ENCODE results near the gene ITGB3.
"Not testable (repeated sequence)": the region's sequence is repeated elsewhere in the genome, so short reads cannot be mapped to it uniquely, and the experiment has no call there.

The ITGB3 gene

DNA sequence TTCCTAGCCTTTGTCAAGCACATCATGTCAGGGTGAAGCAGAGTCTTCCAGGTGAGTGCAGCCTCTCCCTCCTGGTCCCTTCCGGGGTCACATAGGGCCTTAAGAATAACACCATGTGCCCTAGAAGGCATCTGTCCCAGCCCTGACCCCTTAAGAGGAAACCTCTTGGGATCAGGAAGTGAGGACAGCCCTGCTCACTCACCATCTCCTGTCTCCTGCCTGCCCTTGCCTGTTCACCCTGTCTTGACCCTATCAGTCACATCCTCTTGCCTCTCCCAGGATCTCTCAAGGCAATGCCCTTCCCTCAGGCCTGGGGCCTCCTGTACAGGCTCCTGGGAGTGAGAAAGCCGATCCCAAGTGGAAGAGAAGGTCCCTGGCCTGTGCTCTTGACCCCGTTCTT is 30.6 kb upstream of the ITGB3 start:
- no peak for DNase-seq (ENCODE audit: low spot score)

DNA sequence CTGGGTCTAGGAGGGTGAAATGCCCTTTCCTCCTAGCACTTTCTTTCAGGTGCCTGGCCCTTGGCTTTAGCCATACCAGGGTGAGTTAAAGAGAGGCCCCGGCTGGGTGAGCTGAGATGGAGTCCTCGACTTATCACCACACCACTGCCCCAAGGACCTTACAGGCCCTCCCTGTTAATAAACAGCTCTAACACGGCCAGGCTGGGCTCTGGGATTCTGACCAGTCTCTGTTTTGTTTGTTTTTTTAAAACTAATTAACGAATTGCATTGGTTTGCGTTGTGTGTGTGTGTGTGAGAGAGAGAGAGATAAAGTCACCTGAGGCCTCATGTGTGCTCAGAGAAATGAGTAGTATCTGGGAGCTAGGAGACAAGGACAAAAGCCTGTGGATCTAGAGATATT is 30.2 kb upstream of the ITGB3 start:
- DNase-seq (ENCODE audit: low spot score), result no peak

DNA sequence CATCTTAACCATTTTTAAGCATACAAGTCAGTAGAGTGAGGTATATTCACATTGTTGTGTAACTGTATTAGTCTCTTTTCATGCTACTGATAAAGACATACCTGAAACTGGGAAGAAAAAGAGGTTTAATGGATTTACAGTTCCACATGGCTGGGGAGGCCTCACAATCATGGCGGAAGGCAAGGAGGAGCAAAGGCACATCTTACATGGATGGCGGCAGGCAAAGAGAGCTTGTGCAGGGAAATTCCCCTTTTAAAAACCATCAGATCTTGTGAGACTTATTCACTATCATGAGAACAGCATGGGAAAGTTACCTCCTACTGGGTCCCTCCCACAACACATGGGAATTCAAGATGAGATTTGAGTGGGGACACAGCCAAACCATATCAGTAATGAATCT is 29.6 kb upstream of the ITGB3 start:
- not testable (repeated sequence) for DNase-seq (ENCODE audit: low spot score)

- DNase-seq (ENCODE audit: low spot score), result no peak
These were observed 28.7 kb upstream of the ITGB3 start for GRCh38 chr17:47224966-47225365.

DNA sequence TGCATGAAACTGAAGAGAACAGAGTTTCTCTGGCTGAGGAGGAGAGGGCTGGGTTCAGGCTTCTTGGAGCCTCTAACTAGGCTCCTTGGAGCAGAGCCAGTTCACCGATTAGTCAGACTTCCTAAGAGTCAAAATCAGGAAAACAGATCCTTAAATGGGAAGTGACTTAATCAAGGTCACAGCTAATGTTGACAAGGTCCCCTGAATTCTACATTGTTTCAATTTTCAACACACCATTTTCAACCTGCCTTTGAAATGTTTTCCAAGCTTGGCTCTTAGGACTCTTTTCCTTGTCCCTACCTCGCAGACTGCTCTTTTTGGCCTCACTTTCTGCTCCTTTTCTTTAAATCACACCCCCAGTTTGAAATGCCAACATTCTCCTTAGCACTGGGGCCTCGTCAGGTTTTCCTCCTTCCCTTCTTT is 28.2 kb upstream of the ITGB3 start:
- peak; percentile 77 for DNase-seq (ENCODE audit: low spot score)

DNA sequence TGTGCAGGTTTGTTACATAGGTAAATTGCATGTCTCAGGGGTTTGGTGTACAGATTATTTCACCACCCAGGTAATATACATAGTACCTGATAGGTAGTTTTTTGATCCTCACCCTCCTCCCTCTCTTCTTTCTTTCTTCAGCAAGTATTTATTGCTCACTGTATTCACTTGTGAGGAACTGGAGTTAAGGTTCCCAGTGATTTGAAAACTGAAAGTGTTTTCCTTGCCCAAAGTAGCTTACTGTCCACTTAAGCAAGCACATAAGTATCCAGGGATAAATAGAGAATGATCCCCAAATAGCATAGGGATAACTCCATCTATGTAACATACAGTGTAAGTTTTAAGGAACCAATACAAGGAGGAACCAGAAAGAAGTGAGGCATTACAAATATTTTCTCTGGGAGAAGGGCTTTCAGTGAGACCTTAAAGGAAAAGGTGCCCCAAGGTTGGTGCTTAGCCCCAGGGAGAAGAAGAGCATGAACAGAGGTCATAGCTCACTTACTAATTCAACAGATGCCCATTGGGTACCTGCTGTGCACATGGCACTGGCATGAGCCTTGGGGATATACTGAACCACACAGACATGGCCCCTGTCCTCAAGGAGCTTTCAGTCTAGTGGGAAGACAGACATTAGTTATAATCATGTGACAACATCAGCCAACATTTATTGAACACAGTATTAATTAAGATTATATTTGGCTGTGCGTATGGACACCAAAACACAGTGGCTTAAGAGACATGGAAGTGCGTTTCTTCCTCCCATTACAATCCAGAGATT is 27.5 kb upstream of the ITGB3 start:
- no peak for DNase-seq (ENCODE audit: low spot score)

DNA sequence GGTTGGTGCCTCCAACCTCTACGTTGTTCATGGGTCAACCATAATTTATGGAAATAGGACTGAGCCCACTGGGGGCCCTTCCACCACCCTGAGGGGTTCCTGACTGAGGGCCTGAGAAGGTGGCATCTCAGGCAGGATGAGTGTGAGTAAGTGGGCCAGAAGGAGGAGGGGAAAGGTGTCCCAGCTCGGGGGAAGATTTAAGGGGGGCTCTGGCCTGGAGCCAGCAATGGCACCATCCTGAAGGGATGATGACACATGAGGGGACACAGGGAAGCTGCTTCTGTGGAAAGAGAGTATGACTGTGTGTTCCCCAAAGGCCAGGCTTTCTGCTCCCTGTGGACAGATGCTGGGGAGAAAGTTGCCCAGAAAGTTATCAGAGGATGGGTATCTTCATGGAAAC is 25.8 kb upstream of the ITGB3 start:
- no peak for DNase-seq (ENCODE audit: low spot score)

GRCh38 chr17:47229535-47230443 is 23.8 kb upstream of the ITGB3 start:
- peak; percentile 90 for DNase-seq (ENCODE audit: low spot score)

- no peak for DNase-seq (ENCODE audit: low spot score)
These were observed 22.8 kb upstream of the ITGB3 start for GRCh38 chr17:47230864-47231263.

DNA sequence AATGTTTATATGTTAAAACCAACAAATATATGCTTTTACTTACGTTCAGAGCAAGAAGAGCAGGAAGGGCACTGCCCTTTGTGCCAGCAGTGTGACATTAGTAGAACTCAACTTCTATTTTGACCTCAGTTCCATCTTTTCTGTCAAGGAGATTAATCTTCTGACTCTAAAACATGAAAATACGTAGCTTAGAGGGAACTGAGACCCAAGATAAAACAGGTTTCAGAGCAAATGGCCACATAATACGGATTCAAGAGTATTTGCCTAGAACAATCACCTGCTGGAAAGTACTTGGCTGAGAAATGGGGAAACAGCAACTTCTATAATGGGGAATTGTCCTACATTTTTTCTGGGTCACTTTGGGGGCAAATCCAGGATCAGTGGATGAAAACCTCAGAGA is 22.3 kb upstream of the ITGB3 start:
- no peak for DNase-seq (ENCODE audit: low spot score)

GRCh38 chr17:47231866-47232265 is 21.8 kb upstream of the ITGB3 start:
- no peak for DNase-seq (ENCODE audit: low spot score)

DNA sequence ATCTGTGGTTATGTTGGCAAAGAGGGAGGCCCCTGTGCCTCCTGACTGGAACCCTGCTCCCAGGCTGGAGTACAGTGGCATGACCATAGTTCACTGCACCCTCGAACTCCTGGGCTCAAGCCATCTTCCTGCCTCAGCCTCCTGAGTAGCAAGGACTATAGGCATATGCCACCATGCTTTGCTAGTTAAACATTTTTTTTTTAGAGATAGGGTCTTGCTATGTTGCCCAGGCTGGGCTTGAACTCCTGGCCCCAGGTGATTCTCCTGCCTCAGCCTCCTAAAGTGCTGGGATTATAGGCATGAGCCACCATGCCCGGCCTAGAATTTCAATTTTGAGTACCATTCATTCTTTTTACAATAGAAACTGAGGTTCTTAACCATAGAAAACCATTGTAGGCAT is 21.2 kb upstream of the ITGB3 start:
- no peak for DNase-seq (ENCODE audit: low spot score)

DNA sequence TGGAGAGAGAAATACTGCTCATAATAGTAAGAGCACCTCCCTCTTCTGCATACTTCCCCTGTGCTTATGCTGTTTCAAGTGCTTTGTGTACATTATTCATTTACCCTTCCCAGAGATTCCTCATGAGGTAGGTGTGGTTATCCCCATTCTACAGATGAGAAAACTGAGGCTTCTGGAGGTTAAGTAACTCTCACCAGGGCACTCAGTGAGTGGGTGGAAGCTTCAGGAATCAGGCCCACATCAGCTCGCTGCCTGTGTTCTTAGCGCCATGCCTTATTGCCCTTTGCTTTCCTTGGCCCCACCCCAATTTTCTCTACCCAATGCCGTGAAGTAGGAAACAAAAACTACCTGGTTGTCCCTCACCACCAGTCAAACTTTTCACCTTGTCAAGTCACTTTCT is 18.1 kb upstream of the ITGB3 start:
- DNase-seq (ENCODE audit: low spot score), result no peak

GRCh38 chr17:47235923-47236322 is 17.7 kb upstream of the ITGB3 start:
- no peak for DNase-seq (ENCODE audit: low spot score)

- DNase-seq (ENCODE audit: low spot score), result no peak
These were observed 15.8 kb upstream of the ITGB3 start for GRCh38 chr17:47237841-47238240.

- DNase-seq (ENCODE audit: low spot score), result no peak
These were observed 15.2 kb upstream of the ITGB3 start for GRCh38 chr17:47238321-47239010.

DNA sequence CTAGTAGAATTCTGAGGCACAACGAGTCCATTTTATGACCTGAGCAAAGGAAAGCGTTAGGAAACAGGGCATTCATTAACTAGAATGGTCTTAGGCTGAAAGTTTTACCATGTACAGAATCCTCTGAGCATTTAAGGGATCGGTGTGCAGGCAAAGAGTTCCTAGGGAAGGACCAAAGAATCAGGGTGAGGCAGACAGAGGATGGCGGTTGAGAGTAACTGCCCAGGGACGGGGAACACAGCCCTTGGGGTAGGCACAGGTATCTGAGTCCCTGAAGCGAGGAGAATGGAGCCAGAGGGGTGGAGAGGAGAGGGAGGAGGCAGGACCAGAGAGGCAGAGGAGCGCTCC is 14.0 kb upstream of the ITGB3 start:
- DNase-seq (ENCODE audit: low spot score), result no peak

GRCh38 chr17:47239967-47240651 is 13.5 kb upstream of the ITGB3 start:
- peak; percentile 87 for DNase-seq (ENCODE audit: low spot score)

DNA sequence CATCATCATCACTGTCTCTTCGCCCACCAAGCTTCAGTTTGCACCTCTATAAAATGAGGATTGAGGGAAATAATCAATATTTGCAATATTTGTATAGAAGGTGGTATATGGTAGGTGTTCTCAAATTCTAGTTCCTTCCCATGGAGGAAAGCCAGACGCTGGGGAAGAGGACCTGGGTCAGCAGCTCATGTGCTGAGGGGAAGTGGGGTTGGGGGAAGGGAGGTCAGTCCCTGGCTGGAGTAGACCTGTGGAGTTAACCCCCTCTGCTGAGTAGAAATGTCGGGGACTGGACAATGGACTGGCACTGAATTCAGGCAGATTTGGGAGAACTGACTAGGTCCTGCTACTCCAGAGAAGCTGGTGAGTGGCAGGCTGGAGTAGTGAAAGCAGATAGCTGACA is 12.8 kb upstream of the ITGB3 start:
- no peak for DNase-seq (ENCODE audit: low spot score)

- no peak for DNase-seq (ENCODE audit: low spot score)
These were observed 11.0 kb upstream of the ITGB3 start for GRCh38 chr17:47242648-47243047.

DNA sequence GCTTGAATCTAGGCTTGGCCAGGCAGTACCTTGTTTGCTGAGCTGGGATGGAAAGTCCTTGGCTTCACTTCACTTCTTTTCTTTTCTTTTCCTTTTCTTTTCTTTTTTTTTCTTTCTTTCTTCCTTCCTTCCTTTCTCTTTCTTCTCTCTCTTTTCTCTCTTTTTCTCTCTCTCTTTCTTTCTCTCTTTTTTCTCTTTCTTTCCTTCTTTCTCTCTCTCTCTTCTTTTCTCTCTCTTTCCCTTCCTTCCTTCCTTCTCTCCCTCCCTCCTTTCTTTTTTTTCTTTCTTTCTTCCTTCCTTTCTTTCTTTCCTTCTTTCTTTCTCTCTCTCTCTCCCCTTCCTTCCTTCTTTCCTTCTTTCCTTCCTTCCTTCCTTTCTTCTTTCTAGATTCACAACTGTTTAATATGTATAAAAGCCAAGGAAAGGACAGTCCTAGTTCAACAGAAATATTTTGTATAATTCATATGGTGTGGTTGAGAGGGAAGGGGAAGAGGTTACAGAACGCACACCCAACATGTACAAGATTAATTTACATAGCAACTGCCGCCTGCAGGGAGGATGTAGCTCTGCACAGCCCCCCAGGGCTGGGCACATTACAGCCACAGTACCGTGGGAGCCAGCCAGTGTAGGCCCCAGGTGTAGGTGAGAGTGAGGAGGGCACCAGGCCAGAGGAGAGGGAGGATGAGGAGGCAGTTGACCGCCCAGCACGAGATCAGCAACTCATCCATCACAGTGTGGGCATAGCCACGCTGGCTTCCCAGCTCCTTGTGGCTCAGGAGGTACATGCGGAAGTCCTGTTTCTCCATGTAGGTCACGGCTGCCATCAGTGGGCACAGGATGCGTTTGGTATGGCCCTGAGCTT is 9.7 kb upstream of the ITGB3 start:
- DNase-seq (ENCODE audit: low spot score), result no peak
